Stimulated activated CD8-positive, alpha-beta memory T cell treated with anti-CD3 and anti-CD28 coated beads, Interleukin-7, amount 100 ng/mL, for 48 hours (primary cell): Measurements from ENCODE around the gene IL18RAP.

Source experiments
- DNase-seq, 2 donors: peaks; one replicate each; pipeline ENCODE4 v3.0.0-alpha.2; 2020; ENCODE audit warnings: low read depth in 1 of 2; ENCODE audit errors: extremely low read depth in 1 of 2

IL18RAP gene

DNA sequence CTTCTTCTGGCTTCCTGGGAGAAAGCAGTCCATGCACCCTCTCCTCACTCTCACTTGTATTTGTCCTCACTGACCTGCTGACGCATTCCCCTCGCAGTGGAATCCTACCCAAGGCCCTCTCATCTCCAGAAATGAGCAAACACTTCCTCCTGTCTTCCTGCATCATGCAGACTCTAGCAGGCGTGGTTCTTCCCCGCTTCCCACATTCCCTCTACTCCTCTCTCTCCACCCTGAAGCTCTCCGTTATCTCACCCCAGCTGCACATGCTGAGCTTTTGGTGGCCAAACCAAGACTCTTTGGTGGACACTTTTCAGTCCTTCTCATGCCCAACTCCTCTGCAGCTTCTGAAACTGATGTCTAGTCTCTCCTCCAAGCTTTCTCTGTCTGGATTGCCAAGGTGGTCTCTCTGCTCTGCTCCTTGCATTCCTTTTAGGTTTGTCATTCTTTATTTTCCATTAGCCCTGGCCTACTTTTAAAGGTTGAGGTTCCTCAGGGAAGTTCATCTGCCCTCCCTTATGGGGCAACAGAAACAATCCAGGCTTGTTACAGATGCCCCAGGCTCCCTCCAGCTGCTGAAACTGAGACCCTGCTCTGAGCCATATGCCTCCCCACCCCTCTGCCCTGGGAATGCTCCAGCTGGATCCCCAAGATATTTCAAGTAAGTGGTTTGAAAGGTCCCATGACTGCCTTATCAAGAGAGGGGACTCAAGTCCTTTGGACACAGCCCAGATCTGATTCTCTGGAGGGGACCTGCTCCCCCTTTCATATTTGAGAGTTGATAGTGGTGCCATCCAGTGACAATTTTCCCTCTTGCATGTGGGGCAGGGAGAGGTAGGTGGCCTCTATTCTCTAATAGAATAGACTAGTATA lies 835 bp upstream of the IL18RAP start:
- DNase-seq: no peak

DNA sequence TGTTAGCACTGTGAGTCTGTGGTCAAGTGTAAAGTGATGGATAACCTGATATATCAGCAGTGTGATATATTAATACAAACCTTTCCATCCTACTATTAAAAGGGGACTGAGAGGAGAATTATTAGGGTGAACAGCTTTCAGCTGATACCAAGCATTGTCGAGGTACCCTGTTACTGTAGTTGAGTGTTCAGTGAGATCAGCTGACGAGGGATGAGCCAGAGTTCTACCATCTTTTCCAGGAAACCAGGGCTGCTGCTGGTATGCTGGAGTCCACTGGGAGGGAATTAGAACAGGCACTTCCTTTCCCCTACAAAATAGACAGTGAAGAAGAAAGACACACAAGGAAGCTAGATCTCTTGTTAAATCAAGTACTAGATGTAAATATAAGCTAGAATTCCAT lies 408 bp downstream of the IL18RAP start:
- DNase-seq: no peak

DNA sequence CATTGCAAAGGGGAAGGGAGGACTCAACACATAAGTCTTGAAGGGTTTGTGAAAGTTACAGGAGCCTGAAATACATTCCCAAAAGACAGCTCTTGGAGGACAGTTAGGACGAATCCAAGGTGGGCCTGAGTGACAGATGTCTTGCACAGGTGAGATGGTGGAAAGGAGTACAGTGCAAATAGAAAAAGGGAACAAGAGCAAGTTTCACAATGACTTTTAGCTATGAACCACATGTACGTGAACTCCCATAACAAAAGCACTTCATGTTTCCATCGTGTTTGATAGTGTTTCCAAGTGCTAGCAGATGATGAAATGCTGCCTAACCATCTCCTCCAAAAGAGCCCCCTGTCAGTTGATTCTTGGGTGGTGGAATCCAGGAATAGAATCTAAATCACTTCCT lies 1.8 kb downstream of the IL18RAP start:
- DNase-seq: no peak

DNA sequence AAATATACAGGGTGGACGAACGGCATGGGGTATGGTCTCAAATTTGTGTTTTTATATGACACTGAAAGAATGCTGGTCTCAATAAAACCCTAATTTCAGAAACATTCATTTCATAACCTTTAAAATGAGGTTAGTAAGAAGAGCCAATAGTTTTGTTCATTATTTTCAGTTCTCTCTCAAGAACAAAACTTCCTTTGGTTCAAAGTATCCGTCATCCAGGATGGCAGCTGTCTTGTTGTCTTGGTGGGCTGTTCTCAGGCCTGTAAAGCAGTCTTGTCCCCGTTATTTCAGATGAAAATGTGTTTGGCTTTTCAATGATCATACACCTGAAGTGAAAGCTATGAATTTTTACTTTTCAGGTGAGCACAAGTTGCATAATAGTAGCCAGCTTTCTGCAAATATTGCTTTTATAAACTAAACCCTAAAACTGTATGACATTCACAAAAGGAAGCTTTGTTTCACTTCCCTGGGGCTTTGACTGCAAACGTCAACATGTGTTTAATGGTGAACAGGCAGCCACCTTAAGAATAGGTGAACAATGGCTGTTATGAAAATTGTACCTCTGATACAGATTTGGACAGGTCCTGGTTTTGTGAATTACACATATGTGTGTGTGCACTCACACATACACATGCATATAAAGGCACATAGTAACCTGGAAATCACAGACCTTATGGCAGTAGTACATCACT lies 2.6 kb downstream of the IL18RAP start:
- no peak for DNase-seq

DNA sequence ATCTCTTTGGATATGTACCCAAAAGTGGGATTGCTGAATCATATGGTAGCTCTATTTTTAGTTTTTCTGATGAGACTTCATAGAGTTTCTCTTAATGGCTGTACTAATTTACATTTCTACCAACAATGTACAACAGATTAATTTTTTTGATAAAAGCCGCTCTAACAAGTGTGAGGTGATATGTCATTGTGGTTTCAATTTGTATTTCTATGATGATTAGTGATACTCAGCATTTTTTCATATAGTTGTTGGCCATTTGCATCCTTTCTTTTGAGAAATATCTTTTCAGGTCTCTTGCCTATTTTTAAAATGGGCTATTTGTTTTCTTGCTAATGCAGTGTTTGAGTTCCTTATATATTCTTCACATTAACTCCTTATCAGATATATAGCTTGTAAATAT lies 4.3 kb downstream of the IL18RAP start:
- DNase-seq: no peak

DNA sequence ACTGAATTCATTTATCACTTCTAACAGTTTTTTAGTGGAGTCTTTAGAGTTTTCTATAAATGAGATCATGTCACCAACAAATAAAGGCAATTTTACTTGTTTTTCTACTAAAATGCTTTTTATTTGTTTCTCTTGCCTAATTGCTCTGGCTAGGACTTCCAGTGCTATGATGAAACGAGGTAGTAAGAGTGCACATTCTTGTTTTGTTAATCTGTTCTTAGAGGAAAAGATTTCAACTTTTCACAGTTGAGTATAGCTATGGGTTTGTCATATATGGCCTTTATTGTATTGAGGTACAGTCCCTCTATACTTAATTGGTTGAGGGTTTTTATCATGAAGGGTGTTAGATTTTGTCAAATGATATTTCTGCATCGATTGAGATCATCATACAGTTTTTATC lies 5.6 kb downstream of the IL18RAP start:
- no peak for DNase-seq

DNA sequence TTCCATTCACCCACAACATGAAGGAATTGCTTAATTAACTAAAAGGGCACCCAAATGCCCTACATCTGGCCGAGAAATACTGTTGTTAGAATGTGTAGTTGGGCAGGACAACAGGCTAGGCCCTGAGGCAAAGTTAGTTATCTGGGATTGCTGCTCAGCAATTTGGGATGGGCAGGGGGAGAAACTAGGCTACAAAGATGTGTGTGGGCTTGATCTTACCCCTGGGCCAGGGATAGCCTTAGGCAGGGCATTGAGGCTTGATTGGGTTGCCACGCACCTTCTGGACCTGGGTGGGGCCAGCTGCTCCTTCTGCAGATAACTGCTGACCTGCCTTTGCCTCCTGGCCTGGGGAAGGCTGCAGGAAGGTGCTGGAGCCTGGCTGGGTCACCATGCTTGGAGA lies 9.4 kb downstream of the IL18RAP start:
- no peak for DNase-seq

DNA sequence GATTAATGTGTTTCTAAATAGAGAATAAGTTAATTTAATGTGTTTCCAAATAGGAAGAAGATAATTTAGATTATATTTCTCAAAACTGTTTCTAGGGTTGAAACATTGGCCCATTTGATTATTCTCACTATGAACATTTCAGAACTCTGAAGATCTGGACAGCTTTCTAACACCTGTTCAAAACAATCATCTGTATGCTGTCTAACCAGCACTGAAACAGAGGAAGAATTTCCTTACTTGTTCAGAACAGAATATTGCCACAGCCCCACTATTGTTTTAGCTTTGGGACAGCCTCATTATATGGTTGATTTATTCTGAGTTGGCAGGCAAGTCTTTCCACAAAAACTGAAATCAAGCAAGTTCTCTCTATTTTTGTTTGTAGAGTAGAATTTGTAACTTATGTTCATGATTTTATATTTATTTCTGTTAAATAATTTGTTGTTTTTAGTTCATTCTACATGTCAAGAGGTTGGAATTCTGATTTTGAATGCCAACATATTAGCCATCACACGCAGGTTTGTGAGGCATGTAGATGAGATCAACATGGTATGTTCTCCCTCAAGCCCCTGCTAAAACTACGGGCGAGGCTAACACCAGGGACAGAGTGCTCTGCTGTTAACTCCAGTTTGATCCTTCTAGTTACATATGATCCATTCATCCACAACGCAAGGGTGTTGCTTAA lies 11.2 kb downstream of the IL18RAP start:
- DNase-seq: no peak

DNA sequence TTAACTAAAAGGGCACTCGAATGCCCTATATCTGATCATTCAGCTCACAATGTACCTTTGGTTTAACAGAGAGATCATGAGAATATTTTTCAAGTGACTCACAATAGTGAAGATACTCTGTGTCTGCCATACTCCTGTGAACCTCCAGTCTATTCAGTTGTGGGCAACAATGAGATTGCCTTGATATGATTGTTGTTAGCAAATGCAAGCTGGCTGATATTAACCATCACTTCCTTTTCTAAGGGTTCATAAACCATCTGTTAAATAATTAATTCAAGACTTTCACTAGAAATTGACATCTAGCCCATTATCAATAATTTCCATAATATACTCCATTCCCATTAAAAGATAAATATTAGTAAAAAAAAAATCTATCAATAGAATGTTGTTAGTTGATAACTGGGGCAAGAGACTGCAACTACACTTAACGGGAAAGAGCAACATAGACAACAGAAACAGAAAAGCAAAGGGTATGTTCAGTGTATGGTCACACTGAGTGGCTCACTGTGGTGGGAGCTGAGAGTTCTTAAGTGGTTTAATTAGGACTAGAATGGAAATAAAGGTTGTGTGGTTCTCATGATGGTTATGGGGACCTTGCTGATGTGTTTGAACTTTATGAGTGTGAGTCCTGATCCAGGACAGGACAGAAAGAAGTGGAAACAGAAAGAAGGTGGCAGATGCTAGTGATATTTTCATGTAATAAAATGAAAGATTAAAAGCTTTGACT lies 11.9 kb downstream of the IL18RAP start:
- no peak for DNase-seq

DNA sequence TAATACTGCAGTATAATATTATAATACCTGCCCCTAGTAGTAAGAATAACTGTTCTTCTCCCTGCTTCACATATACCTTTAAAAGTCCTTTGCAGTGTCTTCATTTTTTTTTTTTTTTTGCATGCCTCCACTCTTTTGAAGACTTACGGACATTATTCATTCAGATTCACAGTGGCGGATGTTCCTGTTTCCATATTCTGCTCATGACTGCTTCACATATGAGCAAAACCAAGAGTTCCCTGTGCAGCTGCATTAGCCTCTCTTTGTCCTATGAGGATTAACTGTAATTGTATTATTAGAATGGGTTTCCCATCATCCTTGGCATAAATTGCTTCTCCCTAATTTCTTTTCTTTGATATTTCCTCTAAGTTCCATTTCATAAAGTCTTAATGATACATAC lies 12.8 kb downstream of the IL18RAP start:
- DNase-seq: no peak

DNA sequence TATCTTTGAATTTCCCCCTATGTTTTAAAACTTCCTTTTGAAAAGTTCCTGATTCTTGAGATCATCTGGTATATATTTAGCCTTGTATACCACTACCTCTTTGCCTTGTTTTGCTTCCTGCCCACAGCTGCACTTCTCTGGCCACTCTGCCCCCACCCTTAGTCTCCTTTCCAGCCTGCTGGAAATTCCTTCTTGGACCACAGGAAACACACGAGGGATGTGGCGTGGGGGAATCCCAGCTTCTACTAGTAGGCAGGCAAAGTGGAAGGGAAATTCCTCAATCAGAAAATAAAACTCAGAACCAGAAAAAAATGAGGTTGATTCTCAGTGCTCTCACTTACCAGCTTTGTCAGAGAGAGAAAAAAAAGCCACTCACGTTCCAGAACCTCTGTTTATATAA lies 13.4 kb downstream of the IL18RAP start:
- DNase-seq: no peak

DNA sequence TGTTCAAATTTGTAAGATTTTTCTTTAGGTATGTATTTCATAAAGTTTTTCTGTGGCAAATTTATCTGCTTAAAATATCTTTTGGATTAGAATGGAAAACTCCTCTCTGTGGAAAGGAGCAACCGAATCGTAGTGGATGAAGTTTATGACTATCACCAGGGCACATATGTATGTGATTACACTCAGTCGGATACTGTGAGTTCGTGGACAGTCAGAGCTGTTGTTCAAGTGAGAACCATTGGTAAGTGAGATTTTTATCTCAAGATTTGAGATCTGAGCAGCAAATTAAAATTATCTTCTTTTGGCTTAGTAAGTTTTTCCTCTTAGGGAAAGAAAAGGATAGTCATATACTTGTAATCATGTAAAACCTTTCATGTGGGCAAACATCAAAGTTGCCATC lies 14.2 kb downstream of the IL18RAP start:
- no peak for DNase-seq

DNA sequence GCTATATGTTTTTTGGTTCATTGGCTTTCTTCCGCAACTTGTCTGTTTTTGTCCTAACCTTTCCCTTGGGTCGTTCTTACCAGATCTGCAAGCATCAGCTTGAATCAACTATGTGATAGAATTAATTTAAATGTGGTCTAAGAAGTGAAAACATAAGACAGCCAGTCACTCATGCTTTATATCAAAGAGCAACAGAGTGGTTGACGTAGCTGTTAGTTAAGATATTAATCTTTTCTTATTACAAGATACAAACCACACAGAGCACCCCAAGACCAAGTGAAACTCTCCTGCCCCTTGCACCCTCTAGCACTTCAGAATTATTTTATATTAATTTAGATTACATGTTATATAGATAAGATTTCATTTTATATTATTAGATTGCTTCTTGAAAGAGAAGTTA lies 15.2 kb downstream of the IL18RAP start:
- DNase-seq: no peak

DNA sequence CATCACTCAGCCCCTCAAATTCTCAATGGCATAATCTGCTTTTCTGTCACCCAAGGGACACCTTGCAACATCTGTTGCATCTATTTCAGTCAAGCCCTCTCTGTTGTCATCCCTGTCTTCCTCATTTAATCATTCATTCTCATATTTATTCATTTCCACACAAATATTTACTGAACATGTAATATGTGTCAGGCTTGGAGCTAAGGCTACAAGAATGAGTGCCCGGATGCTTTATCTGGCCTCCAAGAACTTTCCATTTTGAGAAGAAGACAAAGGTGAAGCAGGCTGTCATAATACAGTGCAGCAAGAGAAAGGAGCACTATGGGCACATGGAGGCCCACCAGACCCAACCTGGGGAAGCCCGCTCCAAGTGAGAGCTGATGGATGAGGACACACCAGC lies 15.6 kb downstream of the IL18RAP start:
- DNase-seq: no peak

DNA sequence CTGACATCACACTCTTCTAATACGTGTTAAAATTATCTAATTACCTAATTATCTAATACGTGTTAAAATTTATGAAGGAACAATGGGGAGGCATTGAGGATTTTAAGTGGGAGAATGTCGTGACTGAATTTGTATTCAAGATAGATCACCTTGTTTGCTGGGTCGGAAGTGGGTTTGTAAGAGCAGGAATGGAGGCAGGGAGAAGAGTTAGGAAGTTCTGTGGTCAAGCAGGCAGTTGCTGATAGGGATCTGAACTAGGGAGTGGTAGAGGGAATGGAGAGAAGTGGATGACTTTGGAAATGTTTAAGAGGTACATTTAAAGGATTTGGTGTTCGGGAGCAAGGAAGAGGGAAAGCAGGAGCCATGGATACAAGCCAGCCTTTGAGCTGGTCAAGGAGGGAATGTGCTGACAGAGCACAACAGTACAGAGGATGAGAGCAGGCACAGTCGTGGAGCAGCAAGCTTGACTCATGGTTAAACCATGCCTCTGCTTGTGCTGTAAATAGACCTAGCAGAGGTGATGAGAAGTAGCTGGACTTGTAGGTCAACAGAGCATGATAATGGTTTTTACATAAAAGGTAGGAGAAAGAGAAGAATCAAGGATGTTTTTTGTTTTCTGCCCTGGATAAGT lies 16.2 kb downstream of the IL18RAP start:
- DNase-seq: no peak

DNA sequence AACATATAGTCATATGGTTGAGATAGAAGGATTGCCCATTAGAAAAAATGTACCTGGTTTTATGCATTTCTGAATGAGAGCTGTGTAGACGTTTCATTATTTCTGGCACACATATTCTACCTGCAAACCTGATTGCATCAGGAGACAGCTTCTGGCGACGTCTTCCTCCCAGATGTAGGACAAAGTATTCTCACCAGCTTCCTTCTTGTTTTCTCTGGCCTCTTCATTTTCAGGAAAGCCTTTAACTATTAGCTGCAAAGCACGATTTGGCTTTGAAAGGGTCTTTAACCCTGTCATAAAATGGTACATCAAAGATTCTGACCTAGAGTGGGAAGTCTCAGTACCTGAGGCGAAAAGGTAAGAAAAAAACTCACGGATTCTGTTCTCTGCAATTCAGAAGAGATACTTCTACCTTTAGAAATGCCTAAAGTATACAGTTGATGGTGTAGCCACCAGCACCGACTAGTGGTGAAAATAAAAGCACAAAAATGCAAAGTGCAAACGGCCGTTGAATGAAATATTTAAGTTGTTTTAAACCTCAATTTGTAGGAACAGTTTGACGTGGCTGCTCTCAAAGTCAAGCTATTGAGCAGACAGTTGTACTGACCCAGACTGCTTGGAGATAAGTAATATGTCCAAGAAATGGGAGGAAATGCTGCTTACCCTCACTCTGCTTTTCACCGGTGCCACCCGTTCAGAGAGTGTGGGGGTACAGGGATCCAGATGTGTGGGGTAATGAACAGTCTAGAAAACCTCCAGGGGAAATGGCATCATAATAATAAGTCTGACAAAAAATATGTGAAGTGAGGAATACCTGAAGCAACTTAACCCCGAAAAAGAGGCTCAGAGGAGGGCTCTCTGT lies 20.2 kb downstream of the IL18RAP start:
- no peak for DNase-seq

DNA sequence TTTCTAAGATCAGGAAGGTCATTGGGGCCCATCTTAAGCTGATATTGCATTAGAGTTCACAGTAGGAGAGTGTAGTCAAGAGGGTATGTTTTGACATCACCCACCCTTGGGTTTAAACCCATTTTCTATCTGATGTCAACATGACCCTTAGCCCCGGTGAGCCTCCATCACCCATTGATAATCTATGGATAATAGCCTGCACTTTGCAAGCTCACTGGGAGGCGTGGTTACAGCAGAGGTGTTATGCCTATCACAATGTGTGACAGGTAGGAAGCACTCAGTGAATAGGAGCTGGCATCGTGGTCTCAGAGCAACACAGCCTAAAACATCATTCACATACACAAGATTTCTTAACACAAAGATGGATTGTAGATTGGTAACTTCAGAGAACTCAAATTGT lies 21.3 kb downstream of the IL18RAP start:
- no peak for DNase-seq

DNA sequence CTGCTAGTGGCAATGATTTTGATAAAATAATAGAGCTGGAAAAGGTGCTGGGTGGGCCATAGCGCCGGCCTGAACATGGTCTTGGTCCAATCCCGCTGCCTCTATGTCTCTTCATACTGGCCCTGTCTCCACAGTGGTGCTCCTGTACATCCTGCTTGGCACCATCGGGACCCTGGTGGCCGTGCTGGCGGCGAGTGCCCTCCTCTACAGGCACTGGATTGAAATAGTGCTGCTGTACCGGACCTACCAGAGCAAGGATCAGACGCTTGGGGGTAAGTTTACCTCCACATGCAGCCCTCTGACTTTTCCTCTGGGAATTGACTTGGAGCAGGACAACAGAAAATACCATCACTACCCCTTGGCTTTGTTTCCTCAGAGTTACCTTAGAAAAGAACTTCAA lies 24.0 kb downstream of the IL18RAP start:
- DNase-seq: no peak

DNA sequence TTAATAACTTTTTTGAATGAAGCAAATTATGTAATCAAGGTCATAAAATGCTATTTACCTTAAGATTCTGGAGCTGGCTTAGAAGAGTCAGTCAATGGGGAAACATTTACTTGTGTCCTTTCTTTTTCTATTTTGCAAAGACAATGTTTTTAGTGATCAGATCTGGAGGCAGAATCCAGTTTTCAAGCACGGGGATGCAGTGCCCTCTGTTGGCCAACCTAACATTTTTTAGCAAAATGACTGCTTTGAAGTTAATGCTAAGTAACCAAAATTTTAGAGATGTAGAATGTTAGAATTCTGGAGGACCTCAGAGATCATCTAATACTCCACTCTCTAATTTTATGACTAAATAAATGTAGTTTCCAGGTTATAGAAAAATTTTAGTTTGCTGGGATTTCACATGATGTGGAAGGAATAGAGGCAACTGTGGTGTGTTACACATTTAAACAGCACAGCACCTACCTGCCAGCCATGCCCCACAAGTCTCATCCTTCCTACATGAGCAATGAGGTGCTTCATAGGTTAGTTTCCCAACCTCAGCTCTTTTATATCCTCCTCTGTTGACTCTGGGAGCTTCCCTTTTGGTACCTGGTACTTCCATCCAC lies 26.5 kb downstream of the IL18RAP start:
- DNase-seq: peak in 1 of 2 donors; percentile 32
